GM18526 (cell line): ENCODE results near the gene TOMM22.

Experiments used
- POLR2A ChIP-seq: IDR thresholded peaks from 3 replicates; pipeline ENCODE4 v1.6.1; 2011; ENCODE audit not compliant: insufficient read length; ENCODE audit errors: extremely low read depth

TOMM22 gene

DNA sequence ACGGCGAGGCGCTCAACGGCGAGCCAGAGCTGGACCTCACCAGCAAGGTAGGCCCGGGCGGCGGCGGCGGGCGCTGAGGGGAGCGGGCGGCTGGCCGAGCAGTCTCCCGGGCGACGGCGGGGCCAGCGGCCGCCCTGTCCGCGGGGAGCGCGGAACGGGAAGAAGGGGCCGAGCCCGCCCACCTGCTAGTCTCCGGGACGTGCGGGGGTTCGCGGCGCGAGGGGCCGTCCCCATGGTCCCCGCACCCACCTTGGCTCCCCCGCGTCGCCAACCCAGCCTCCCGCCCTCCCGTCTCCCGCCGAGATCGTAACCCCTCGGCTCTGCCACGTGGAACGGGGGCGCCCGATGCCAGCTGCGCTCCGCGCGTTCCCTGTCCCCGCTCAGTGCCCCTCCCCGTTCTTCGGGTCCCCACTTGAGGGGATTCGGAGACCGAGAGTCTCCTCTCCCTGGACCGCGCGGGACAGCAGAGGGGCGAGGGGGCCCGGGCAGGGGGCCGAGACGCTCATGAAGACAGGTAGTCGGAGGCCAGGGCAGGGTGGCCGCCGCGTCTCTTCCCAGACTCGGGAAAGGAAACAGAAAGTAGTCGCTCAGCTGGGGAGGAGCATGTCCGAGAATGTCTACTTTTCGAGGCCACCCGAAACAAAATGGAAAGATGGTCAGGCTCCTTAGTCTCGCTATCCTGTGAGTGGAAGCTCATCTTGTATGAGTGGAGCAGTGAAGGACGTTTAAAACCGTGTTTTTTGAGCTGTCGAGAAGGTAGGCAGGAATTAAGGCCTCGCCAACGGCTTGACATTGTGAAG is 24.5 kb downstream of the TOMM22 start:
- no peak for TF ChIP-seq POLR2A

DNA sequence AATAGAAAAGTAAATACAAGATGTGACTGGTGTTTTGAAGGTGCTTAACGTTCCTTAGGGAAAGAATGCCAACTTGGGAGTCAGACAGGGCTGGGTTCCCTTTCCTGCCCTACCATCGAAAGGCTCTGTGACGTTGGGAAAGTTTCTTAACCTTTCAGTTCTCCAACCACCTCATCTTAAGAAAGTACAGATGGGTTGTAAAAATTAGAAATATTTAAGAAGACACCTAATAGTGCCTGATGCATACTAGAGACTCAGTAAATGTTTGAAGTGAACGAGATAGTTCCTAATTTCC is 25.1 kb downstream of the TOMM22 start:
- TF ChIP-seq POLR2A, result no peak

DNA sequence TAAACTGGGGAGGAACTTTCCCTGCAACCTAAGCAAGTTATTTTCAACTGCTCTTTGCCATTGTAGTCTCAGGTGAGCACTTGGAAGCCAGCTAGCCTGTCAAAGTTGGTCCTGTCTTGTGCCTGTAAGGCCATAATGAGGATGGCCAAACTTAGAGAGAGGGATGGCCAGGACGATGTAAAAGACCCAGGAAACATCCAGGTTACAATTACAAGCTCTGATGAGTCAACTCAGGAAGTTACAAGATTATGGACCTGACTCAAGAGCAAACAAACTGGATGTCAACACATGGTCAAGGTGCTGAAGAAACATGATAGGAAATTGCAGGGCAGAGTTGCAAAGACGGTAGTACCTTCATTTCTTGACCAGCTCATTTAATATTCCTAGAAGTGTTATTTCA is 25.6 kb downstream of the TOMM22 start:
- no peak for TF ChIP-seq POLR2A

DNA sequence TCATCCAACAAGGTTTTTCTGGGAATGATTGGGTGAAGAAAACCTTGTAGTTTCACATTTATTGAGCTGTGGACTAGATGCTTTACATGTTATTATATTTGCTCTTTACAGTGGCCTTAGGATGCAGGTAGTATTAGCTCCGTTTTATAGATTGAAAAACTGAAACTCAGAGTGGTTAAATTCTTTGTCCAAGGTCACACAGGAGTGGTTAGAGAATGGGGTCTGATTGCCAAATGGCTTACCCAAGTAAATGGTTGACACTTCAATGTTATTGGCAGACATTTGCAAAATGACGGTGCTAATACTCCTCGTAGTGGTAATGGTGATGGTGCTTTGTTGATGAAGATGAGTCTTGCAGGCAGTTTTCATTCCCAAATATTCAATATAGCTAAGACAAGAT is 26.2 kb downstream of the TOMM22 start:
- no peak for TF ChIP-seq POLR2A

DNA sequence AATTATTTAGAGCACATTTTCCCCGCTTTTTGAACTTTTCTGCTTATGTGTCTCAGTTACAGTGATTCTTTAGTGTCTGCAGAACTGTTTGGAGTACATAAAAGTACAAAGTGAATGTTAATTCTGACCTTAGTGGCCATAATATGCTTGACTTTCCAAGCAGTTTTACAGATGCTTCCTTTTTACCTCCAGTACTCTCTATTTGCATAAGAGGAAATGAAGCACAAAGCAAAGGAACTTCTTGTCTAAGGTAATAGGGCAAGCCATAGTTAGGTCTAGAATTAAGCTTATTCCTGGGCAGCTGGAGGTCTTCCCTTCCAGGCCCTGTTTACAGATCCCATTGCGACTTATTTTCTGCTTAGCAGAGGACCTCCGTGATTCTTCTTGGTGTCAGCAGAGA is 27.5 kb downstream of the TOMM22 start:
- TF ChIP-seq POLR2A, result no peak

DNA sequence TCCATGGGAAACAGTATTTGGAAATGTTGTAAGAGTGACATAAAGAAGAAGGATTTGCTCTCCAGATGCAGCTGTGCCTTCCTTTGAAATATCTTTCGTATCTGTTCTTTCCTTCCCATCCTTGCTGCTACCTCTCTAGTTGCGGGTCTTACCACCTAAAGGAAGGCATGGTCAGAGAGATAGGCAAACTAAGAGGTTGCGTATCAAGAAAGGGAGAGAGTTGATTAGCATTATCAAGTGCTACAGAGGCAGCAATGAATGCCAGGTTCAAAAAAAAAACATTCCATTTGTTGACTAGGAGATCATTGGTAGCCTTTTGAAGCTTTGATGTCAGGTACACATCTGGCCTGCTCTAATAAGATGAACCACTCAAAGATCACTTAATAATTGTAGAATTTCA is 28.6 kb downstream of the TOMM22 start:
- TF ChIP-seq POLR2A, result no peak

DNA sequence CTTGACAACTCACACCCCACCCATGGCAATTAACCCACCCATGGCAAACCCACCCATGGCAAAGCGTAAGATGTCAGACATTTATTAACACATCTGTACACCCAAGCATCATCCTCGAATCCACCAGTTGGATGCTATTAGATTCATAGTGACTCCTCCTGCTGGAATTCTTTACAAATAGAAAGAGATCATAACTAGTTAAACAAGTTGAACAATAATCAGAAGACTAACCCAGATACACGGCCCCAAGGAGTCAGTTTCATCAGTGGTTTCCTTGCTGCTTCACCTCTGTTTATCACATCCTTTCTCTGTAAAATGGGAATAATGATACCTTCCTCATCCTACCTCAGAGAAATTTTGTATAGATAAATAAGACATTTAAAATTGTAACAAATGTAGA is 29.1 kb downstream of the TOMM22 start:
- TF ChIP-seq POLR2A, result no peak

DNA sequence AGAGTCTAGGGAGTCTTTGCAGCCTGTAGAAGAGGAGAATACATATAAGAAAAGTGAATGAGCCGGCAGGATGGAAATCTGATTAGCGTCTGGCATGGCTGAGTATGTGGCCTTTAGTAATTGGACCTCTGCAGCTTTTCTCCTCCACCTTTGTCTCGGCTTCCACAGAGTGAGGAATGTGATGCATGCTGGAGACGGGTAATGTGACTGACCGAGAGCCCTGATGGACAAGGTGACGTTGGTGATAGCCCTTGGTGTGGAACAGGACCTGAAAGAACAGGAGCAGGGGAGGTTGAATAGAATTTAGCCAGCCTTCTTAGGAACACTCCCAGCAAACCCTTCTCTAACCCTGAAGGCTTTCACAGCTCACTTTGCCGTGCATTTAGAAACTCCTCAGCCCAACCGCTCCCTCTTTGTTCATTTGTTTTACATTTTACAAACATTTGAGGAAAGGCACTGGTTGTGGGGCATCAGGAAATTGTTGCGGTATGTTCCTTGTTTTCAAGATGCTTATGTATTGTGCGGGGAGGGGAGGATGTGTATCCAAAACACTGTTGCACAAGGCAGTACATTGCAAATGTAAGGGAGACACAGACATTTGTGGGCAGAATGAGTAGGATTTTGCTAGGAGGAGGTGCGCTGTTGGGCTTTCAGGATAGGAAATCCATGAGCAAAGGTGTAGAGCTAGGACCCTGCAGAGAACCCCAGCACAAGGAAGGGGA is 30.9 kb downstream of the TOMM22 start:
- no peak for TF ChIP-seq POLR2A

DNA sequence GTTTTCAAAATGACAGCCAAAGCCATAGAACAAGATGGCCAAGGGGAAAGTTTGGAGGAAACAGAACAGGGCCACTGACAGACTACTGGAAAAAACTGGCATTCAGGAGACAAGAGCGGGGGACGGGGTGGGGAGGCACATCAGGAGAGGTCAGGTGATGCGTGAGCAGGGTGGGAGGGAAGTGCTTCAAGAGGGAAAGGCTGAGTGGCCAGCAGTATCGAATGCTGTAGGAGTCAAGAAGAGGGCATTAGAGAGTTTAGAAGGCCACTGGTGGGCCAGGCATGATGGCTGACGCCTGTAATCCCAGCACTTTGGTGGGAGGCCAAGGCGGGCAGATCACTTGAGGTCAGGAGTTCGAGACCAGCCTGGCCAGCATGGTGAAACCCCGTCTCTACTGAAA is 32.2 kb downstream of the TOMM22 start:
- no peak for TF ChIP-seq POLR2A

DNA sequence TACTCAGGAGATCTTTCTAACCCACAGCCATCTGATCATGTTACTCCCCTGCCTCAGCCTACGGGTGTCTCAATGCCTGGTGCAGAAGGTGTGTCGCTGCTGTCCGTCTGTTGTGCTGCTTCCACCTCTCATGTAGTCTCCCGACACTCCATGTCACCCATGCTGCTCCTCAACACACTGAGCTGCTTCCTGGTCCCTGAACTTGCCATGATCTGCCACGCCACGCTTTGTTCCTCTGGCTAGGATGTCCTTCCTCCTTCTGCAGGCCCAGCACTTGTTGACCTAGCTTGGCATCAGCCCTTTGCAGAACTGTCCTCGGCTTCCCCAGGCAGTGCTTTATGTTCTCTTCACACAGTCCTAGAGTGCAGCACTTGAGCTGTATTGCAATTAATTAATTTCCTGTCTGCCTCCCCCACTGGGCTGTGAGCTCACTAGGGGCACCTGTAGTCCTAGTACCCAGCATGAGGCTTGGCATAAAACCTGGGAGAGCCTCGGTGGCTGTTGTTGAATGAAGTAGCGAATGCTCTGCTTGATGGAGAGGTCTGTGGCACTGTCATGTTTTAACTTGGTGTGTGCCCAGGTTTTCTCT is 33.5 kb downstream of the TOMM22 start:
- TF ChIP-seq POLR2A, result no peak

DNA sequence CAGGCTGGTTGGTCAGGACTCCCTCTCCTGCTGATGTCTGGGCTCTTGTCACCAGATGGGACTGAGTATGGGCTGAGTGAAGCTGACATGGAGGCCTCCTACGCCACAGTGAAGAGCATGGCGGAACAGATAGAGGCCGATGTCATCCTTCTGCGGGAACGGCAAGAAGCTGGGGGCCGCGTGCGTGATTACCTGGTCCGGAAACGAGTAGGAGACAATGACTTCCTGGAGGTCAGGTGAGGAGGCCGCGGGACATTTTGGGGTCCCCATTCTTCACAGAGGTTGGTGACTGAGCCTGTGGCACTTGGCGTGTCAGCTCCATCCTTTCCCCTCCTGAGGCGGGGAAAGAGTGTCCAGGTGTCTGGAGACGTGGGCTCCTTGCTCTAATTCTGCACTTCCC is 34.1 kb downstream of the TOMM22 start:
- no peak for TF ChIP-seq POLR2A

DNA sequence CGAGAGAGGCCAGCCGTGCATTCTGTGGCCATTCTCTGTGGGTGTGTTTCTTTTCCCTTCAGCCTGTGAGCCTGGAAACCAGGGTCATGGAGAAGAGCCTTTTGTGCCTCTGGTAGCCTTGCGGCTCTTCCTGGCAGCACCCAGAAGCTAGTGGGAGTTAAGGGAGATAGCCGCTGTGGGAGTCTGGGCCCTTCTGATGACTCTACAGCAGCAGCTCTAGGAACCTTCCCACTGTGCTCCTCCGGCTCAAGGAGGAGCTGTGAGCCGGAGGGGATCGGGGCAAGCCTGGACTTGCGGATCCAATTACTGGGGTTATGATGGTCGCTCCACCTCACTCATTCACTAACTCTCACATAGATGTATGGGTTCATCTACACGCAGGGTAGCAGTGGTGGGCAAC is 34.5 kb downstream of the TOMM22 start:
- no peak for TF ChIP-seq POLR2A

DNA sequence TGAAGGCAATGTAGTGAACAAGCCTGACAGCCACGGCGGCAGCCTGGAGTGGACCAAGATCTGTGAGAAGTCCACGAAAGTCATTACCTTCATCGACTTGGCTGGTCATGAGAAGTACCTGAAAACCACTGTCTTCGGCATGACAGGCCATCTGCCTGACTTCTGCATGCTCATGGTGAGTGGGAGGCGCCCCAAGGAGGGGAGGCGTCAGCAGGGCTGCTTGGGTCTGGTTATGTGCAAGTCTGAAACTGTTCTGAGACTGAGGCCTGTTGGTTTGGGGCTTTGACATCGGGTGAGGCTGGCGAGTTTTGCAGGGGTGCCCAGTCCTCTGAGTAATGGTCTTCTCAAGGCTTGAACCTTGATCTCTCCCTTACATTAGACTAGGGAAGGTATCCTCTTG is 35.1 kb downstream of the TOMM22 start:
- TF ChIP-seq POLR2A, result no peak

DNA sequence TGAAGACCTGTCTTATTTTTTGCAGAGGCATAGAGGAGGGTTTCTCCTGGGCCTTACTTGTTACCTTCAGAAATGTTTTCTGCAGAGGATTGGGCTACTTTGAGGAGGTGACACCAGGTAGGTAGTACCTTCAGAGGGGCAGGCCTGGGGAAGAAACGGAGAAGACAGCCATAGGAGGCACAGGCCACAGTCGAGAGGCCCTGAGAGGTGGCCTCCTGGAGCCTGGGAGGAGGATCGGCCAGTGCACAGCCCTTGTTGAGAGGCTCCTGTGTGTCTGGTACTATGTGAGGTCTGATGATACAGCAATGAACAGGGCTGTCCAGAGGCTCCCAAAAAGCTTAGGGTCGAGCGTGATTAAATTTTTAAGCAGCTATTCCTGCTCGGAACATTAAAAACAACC is 35.5 kb downstream of the TOMM22 start:
- no peak for TF ChIP-seq POLR2A

DNA sequence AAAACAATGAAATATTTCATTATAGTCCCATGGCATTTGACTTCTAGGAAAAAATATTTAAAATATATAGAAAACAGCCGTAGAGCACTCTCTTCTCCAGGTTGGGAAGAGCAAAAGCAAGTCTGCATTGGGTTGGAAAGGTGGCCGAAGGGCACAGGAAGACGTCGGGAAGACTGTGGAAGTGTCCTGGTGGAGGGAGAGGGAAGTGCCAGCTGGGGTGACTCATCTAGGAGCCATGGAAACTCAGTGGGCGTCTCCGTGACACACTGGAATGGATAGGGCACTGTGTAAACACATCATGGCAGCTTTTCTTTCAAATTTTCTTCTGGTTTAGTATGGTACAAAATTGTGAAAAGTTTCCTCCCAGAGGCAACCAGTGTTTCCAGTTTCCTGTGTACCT is 36.7 kb downstream of the TOMM22 start:
- TF ChIP-seq POLR2A, result no peak

DNA sequence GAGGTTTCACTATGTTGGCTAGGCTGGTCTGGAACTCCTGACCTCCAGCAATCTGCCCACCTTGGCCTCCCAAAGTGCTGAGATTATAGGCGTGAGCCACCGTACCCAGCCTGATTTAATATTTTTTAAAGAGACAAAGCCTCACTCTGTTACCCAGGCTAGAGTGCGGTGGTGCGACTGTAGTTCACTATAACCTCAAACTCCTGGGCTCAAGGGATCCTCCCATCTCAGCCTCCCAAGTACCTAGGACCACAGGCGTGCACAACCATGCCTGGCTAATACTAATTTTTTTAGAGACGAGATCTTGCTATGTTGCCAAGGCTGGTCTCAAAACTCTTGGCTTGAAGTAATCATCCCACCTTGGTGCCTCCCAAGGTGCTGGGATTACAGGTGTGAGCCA is 37.4 kb downstream of the TOMM22 start:
- TF ChIP-seq POLR2A, result no peak
